BJ (cell line): ENCODE data around the gene EFHB. TPM values are rescaled to one million over a fixed set of nuclear protein-coding genes. Genes with fewer than 3 reads are reported as not detected.
A peak's percentile ranks its signal among the peaks of the same experiment; 100 is the strongest.
"Not testable (repeated sequence)": the region's sequence is repeated elsewhere in the genome, so short reads cannot be mapped to it uniquely, and the experiment has no call there.

Experiments used
- CTCF ChIA-PET: fragments of 350-600 bp; formaldehyde crosslinking; extraction: SDS; loops from one replicate; lab custom pipeline; 2021; ENCODE audit warnings: antibody characterized with exemption, inconsistent platforms; lab: Yijun Ruan, JAX
- POLR2A ChIA-PET: fragments of 300-600 bp; sonication (Branson Sonifier 250); formaldehyde crosslinking; extraction: SDS; loops from one replicate; lab custom pipeline; 2021; ENCODE audit warnings: antibody characterized with exemption; lab: Charles Lee
- DNase-seq: peaks from one replicate; pipeline ENCODE4 v3.0.0-alpha.2; 2011; ENCODE audit warnings: low read depth
- H3K27me3 ChIP-seq: 2 replicates; pipeline ENCODE4 v1.6.0; 2011; ENCODE audit warnings: low read length; ENCODE audit not compliant: control insufficient read depth, insufficient read depth
- H3K36me3 ChIP-seq: 2 replicates; pipeline ENCODE4 v1.5.1; 2011; ENCODE audit warnings: low read length; ENCODE audit not compliant: control insufficient read depth, insufficient read depth
- H3K4me3 ChIP-seq: 2 replicates; pipeline ENCODE4 v1.5.1; 2011; ENCODE audit warnings: low read depth, mild to moderate bottlenecking, control low read depth, low read length
- polyA plus RNA-seq: library from polyadenylated mRNA; depleted of rRNA; stranded (reverse); fragments of >200 nt; gene quantifications from 2 replicates; pipeline ENCODE4 v1.2.3, GENCODE V29; 2011
- TF ChIP-seq, protein P1 (sequence below): IDR thresholded peaks from 2 replicates; pipeline ENCODE4 v1.5.1; 2011; ENCODE audit warnings: low read depth, mild to moderate bottlenecking, control low read depth, inconsistent platforms, low read length, moderate library complexity; ENCODE audit not compliant: insufficient read depth

EFHB gene
- polyA plus RNA-seq, 1 experiment: 0.42 TPM

GRCh38 chr3:19898721-19899120, 35.3 kb downstream of the EFHB start:
- TF ChIP-seq, protein P1, sequence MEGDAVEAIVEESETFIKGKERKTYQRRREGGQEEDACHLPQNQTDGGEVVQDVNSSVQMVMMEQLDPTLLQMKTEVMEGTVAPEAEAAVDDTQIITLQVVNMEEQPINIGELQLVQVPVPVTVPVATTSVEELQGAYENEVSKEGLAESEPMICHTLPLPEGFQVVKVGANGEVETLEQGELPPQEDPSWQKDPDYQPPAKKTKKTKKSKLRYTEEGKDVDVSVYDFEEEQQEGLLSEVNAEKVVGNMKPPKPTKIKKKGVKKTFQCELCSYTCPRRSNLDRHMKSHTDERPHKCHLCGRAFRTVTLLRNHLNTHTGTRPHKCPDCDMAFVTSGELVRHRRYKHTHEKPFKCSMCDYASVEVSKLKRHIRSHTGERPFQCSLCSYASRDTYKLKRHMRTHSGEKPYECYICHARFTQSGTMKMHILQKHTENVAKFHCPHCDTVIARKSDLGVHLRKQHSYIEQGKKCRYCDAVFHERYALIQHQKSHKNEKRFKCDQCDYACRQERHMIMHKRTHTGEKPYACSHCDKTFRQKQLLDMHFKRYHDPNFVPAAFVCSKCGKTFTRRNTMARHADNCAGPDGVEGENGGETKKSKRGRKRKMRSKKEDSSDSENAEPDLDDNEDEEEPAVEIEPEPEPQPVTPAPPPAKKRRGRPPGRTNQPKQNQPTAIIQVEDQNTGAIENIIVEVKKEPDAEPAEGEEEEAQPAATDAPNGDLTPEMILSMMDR: no peak
- no peak for DNase-seq
- CTCF ChIA-PET: interaction anchor here (0.7 kb wide), 1 partner anchor 33 kb away, joined by 3 read pairs; no protein-coding TSS in a partner anchor

GRCh38 chr3:19891740-19892139, 42.3 kb downstream of the EFHB start:
- no peaks in the 10 kb centered on the region for H3K27me3 ChIP-seq
- DNase-seq: no peak
- CTCF ChIA-PET: interaction anchor here (0.6 to 2.6 kb wide), 3 partner anchors 15 to 50 kb away, joined by 3 to 9 read pairs (median 3); no protein-coding TSS in a partner anchor
- no peak overlapping the region for H3K4me3 ChIP-seq
- no peaks in the 10 kb centered on the region for H3K36me3 ChIP-seq
- TF ChIP-seq, protein P1: no peak
- POLR2A ChIA-PET: no interaction called here

More at GRCh38 chr3:19898721-19899120, 35.3 kb downstream of the EFHB start:
- Histone ChIP-seq H3K27me3 (no peaks in the 10 kb centered on the region), H3K4me3 (no peak overlapping the region), H3K36me3 (no peaks in the 10 kb centered on the region)
- POLR2A ChIA-PET: interaction anchor here (0.5 kb wide), 1 partner anchor 47 kb away, joined by 3 read pairs; no protein-coding TSS in a partner anchor

- TF ChIP-seq, protein P1: no peak
- no peaks in the 10 kb centered on the region for H3K36me3 ChIP-seq
- peak overlapping the region; percentile 3; the same call in 1 of the 2 replicates for H3K4me3 ChIP-seq
- DNase-seq: no peak
- CTCF ChIA-PET: interaction anchor here (0.6 to 1.1 kb wide), 4 partner anchors 10 to 670 kb away, joined by 3 to 4 read pairs (median 3); no protein-coding TSS in a partner anchor
- POLR2A ChIA-PET: no interaction called here
- H3K27me3 ChIP-seq: no peaks in the 10 kb centered on the region
Measured at GRCh38 chr3:19888428-19889152, 45.4 kb downstream of the EFHB start.

DNA sequence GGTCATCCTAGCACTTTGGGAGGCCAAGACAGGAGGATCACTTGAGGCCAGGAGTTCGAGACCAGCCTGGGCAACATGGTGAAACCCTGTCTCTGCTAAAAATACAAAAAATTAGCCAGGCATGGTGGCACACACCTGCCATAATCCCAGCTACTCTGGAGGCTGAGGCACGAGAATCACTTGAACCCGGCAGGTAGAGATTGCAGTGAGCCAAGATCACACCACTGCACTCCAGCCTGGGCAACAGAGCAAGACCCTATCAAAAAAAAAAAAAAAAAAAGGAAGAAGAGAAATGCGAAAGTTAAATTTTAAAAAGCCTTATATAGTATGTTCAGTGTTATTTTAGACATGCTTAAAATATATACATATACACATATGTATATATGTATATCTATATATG, 46.9 kb downstream of the EFHB start:
- CTCF ChIA-PET: interaction anchor here (0.8 to 1.4 kb wide), 4 partner anchors 9 to 158 kb away, joined by 3 to 6 read pairs (median 4); no protein-coding TSS in a partner anchor

DNA sequence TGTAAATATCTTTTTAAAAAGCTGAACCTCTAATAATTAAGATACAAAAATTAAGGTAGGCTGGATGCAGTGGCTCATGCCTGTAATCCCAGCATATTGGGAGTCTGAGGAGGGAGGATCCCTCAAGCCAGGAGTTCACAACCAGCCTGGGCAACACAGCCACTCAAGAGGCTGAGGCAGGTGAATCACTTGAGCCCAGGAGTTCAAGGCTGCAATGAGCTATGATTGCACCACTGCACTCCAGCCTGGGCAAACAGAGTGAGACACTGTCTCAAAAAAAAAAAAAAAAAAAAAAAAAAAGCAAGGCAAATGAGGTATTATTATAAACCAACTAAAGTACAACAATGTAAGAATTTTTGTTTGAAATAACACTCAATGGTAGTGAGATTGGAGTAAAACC, 47.6 kb downstream of the EFHB start:
- ChIA-PET POLR2A (interaction anchor here (0.5 to 0.6 kb wide), 2 partner anchors 107 to 918 kb away, joined by 3 to 9 read pairs; no protein-coding TSS in a partner anchor), CTCF (interaction anchor here (0.7 to 1.5 kb wide), 6 partner anchors 8 to 158 kb away, joined by 3 to 6 read pairs (median 4); no protein-coding TSS in a partner anchor)
- no peak overlapping the region for H3K4me3 ChIP-seq
- H3K27me3 ChIP-seq: no peaks in the 10 kb centered on the region
- TF ChIP-seq, protein P1: no peak
- H3K36me3 ChIP-seq: no peaks in the 10 kb centered on the region
- DNase-seq: no peak

More for the DNA sequence above, 46.9 kb downstream of the EFHB start:
- H3K4me3 ChIP-seq, DNase-seq, H3K27me3 ChIP-seq, H3K36me3 ChIP-seq: not testable (repeated sequence)
- POLR2A ChIA-PET: interaction anchor here (0.5 kb wide), 1 partner anchor 107 kb away, joined by 3 read pairs; no protein-coding TSS in a partner anchor
